GM18508 (cell line): ENCODE results near the gene TAS1R1.

Experiments
- ATAC-seq: cut with Tn5 transposase; IDR thresholded peaks from one replicate; pipeline ENCODE4 v1.9.1; 2021; ENCODE audit warnings: moderate number of reproducible peaks; ENCODE audit not compliant: insufficient read depth, unreplicated experiment

TAS1R1 gene

GRCh38 chr1:6570100-6570499 lies 15.0 kb downstream of the TAS1R1 start:
- ATAC-seq, result no peak

GRCh38 chr1:6570987-6571386 lies 15.9 kb downstream of the TAS1R1 start:
- ATAC-seq, result no peak

- no peak for ATAC-seq
Measured at GRCh38 chr1:6572653-6573383, 17.7 kb downstream of the TAS1R1 start.

GRCh38 chr1:6574025-6574620 lies 19.0 kb downstream of the TAS1R1 start:
- ATAC-seq, result no peak

- ATAC-seq, result no peak
Measured at GRCh38 chr1:6574818-6575217, 19.7 kb downstream of the TAS1R1 start.

GRCh38 chr1:6577831-6578525 lies 22.9 kb downstream of the TAS1R1 start:
- ATAC-seq, result no peak

- ATAC-seq, result no peak
Measured at GRCh38 chr1:6578624-6579373, 23.7 kb downstream of the TAS1R1 start.

GRCh38 chr1:6579374-6580118 lies 24.4 kb downstream of the TAS1R1 start, which contains the start of gene ZBTB48:
Gene ZBTB48, plus strand, starts transcription at chr1:6579994. Its CDS starts 616 bp downstream, at chr1:6580610.
- peak; percentile 78 for ATAC-seq

- no peak for ATAC-seq
Measured at GRCh38 chr1:6580119-6580592, 25.0 kb downstream of the TAS1R1 start.

GRCh38 chr1:6580593-6581409 lies 25.7 kb downstream of the TAS1R1 start:
- ATAC-seq, result no peak

GRCh38 chr1:6581561-6582305 lies 26.6 kb downstream of the TAS1R1 start:
- ATAC-seq, result no peak

- ATAC-seq, result no peak
Measured at GRCh38 chr1:6582370-6582769, 27.3 kb downstream of the TAS1R1 start.

GRCh38 chr1:6584126-6585080 lies 29.3 kb downstream of the TAS1R1 start:
- no peak for ATAC-seq

- ATAC-seq, result no peak
Measured at GRCh38 chr1:6585081-6585722, 30.1 kb downstream of the TAS1R1 start.

GRCh38 chr1:6585841-6586240 lies 30.7 kb downstream of the TAS1R1 start:
- ATAC-seq, result no peak

- ATAC-seq, result no peak
Measured at GRCh38 chr1:6586404-6586816, 31.3 kb downstream of the TAS1R1 start.
